ENCODE data around the gene GNAI3.
A peak's percentile ranks its signal among the peaks of the same experiment; 100 is the strongest.

GNAI3 gene

GRCh38 chr1:109546311-109547109 lies 1.9 kb upstream of the GNAI3 start:
- DNase-seq, result peak; percentile 95

- DNase-seq, result no peak
Observed at GRCh38 chr1:109547463-109548320, 723 bp upstream of the GNAI3 start.

- DNase-seq, result no peak
Observed at GRCh38 chr1:109556563-109556962, 8.1 kb downstream of the GNAI3 start.

GRCh38 chr1:109557520-109557919 lies 9.1 kb downstream of the GNAI3 start:
- no peak for DNase-seq

GRCh38 chr1:109559995-109560394 lies 11.6 kb downstream of the GNAI3 start:
- DNase-seq, result no peak

GRCh38 chr1:109564194-109564878 lies 15.9 kb downstream of the GNAI3 start:
- DNase-seq, result no peak

- no peak for DNase-seq
Observed at GRCh38 chr1:109565241-109565640, 16.8 kb downstream of the GNAI3 start.

- DNase-seq, result no peak
Observed at GRCh38 chr1:109566982-109567381, 18.6 kb downstream of the GNAI3 start.

GRCh38 chr1:109567877-109568672 lies 19.7 kb downstream of the GNAI3 start:
- DNase-seq, result peak; percentile 69

GRCh38 chr1:109569323-109569722 lies 20.9 kb downstream of the GNAI3 start:
- DNase-seq, result no peak

GRCh38 chr1:109570414-109570813 lies 22.0 kb downstream of the GNAI3 start:
- DNase-seq, result no peak

GRCh38 chr1:109573785-109574184 lies 25.4 kb downstream of the GNAI3 start:
- DNase-seq, result no peak

- no peak for DNase-seq
Observed at GRCh38 chr1:109578947-109579443, 30.6 kb downstream of the GNAI3 start.

- peak; percentile 74 for DNase-seq
Observed at GRCh38 chr1:109579491-109579890, 31.1 kb downstream of the GNAI3 start.

GRCh38 chr1:109582021-109582420 lies 33.6 kb downstream of the GNAI3 start:
- DNase-seq, result no peak

GRCh38 chr1:109584766-109585165 lies 36.4 kb downstream of the GNAI3 start:
- DNase-seq, result no peak

GRCh38 chr1:109586055-109586454 lies 37.6 kb downstream of the GNAI3 start:
- no peak for DNase-seq

- no peak for DNase-seq
Observed at GRCh38 chr1:109589177-109589576, 40.8 kb downstream of the GNAI3 start.

GRCh38 chr1:109589679-109590078 lies 41.3 kb downstream of the GNAI3 start:
- no peak for DNase-seq

- no peak for DNase-seq
Observed at GRCh38 chr1:109592916-109593315, 44.5 kb downstream of the GNAI3 start.

GRCh38 chr1:109595531-109595930 lies 47.1 kb downstream of the GNAI3 start:
- no peak for DNase-seq

GRCh38 chr1:109598156-109598555 lies 49.7 kb downstream of the GNAI3 start:
- no peak for DNase-seq

All from NCI-H1694 (cell line).